ENCODE results near the gene DYNC2I2.

The DYNC2I2 gene

GRCh38 chr9:128636024-128636390, 20.6 kb downstream of the DYNC2I2 start:
- no peak for DNase-seq (ENCODE audit: low spot score)

GRCh38 chr9:128635266-128636023, 21.2 kb downstream of the DYNC2I2 start:
- DNase-seq (ENCODE audit: low spot score), result no peak

GRCh38 chr9:128634651-128635262, 21.9 kb downstream of the DYNC2I2 start:
- no peak for DNase-seq (ENCODE audit: low spot score)

DNA sequence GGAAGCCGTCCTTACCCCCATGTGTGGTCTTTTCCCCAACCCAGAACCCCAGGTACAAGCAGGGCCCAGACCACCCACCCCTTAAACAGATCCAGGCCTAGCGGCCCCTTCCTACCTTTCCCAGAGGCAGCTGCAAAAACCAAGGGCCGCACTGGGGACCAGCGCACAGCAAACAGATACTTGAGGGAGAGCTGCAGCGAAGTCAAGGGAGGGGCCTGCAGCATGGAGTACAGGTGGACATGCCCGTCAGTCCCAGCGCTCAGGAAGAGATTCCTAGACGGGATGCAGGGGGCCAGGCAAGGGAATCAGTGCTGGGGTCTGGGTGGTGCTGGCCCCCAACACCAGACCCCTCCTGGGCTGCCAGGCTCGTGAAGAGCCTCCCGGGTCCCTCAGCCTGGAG, 22.5 kb downstream of the DYNC2I2 start:
- DNase-seq (ENCODE audit: low spot score), result no peak

- no peak for DNase-seq (ENCODE audit: low spot score)
Observed at GRCh38 chr9:128633601-128634000, 23.0 kb downstream of the DYNC2I2 start.

- no peak for DNase-seq (ENCODE audit: low spot score)
Observed at GRCh38 chr9:128633057-128633456, 23.6 kb downstream of the DYNC2I2 start.

DNA sequence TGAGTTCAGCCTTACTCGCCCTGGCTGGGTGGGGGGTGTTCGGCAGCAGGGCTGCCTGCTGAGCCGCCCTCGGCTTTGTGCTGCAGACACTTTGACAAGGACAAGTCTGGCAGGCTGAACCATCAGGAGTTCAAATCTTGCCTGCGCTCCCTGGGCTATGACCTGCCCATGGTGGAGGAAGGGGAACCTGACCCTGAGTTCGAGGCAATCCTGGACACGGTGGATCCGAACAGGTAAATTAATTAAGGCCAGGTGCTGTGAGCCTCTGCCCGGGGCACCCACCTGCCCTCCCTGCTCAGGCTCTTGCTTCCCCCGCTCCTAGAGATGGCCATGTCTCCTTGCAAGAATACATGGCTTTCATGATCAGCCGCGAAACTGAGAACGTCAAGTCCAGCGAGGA, 24.2 kb downstream of the DYNC2I2 start:
- no peak for DNase-seq (ENCODE audit: low spot score)

DNA sequence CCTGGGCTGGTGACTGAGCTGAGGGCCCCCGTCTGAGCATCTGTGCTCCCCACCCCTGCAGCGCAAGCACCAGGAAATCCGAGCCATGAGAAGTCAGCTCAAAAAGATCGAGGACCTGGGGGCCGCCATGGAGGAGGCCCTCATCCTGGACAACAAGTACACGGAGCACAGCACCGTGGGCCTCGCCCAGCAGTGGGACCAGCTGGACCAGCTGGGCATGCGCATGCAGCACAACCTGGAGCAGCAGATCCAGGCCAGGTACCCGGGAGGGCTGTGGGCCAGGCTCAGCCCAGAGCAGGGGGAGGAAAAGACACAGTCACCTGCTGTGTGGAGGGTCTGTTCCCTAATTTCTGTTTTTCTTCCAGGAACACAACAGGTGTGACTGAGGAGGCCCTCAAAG, 24.6 kb downstream of the DYNC2I2 start:
- no peak for DNase-seq (ENCODE audit: low spot score)

GRCh38 chr9:128631636-128632035, 25.0 kb downstream of the DYNC2I2 start:
- no peak for DNase-seq (ENCODE audit: low spot score)

DNA sequence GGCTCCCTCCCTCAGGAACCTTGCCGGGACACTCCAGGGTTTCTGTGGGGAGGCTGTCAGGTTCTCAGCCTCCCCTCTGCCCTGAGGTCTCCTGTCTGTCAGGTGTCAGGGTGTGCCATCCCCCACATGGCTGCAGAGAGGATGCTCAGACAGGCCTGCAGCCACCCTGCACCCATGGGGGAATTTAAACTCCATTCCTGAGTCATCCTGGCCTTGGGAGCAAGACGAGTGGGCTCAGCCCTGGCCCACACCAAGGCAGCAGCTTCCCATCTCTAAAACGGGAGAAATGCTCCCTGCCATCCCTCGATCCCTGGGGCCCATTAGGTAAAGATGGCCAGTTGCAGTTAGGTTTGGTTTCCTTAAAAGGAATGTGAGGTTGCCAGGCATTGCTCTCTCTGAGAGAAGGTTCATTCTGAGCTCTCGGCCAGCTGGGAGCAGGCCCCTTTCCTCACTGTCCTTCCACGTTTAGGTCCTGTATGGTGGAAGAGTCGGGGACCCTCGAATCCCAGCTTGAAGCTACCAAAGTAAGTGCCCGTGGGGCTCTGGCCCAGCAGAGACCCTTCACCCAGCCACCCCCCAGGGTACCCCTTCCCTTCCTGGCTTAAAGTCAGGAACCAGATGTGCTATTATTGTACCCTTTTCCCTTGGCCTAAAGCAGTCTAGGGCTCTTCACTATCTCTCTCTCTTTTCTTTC, 26.6 kb downstream of the DYNC2I2 start:
- DNase-seq (ENCODE audit: low spot score), result no peak

DNA sequence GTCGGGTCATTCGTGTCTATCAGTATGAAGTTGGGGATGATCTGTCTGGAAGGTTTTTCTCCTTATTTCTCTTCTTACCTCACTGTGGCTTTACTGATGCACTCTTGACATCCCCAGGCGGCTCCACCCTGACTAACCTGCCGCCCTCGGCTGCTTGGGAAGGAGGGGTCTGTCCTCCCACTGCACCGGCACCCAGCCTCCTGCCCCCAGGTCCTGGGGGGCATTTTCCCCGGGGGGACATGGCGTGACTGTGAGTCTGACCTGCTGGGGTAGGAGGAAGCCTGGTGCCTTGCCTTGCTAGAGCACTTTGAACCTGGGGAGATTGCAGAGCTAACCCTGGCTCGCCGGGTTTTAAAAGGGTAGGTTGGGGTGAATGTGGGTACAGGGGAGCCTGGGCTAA, 27.5 kb downstream of the DYNC2I2 start:
- DNase-seq (ENCODE audit: low spot score), result no peak

DNA sequence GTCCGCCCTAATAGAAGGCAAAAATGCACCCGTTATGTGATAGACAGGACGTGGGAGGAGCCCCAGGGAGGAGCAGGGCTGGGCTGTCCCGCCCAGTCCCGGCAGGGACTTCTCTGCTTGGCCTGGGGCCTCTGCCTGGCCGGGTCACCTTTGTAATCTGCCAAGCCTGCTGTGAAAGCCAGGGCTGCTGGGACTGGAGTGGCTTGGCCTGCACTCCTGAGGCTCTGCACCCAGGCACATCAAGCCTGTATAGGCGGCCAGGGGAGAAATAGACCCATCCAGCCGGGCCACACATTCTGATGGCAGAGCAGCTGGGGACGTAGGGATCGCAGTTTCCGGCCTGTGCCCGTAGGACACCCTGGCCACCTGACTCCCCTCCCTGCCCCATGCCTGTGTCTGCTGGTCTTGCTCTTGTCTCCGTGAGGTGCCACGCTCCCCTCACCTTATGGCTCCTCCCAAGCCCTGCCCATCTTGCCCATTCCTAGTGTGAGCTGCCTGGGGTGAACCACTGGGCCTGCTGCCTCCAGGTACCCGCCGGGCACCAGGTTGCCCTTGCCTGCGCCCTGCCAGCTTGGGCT, 28.1 kb downstream of the DYNC2I2 start:
- DNase-seq (ENCODE audit: low spot score), result no peak

GRCh38 chr9:128627906-128628305, 28.7 kb downstream of the DYNC2I2 start:
- no peak for DNase-seq (ENCODE audit: low spot score)

DNA sequence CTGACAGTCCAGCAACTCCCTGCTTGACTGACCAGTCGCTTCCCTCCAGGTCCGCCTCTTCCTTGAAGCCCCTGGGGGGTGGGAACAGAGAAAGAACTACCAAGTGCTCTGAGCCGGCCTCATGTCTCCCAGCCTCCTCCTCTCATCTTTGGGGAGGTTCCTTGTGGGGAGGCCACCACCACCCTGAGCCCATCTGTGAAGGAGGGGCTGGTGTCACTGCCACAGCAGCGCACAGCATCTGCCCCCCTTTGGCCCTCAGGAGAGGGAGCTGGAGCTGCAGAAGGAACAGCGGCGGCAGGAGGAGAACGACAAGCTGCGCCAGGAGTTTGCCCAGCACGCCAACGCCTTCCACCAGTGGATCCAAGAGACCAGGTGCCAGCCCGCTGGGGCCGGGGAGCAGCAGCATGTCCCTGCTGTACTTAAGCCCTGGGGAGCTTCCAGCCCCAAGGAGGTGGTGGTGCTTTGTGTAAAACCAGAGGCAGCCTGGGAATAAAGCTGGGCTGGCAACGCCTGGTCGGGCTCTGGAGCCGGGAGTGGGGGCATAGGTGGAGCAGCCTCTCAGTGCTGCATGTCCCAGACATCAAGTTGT, 29.4 kb downstream of the DYNC2I2 start:
- DNase-seq (ENCODE audit: low spot score), result no peak

GRCh38 chr9:128626181-128626580, 30.5 kb downstream of the DYNC2I2 start:
- no peak for DNase-seq (ENCODE audit: low spot score)

GRCh38 chr9:128625391-128626146, 31.1 kb downstream of the DYNC2I2 start:
- no peak for DNase-seq (ENCODE audit: low spot score)

- DNase-seq (ENCODE audit: low spot score), result no peak
Observed at GRCh38 chr9:128624566-128624965, 32.1 kb downstream of the DYNC2I2 start.

DNA sequence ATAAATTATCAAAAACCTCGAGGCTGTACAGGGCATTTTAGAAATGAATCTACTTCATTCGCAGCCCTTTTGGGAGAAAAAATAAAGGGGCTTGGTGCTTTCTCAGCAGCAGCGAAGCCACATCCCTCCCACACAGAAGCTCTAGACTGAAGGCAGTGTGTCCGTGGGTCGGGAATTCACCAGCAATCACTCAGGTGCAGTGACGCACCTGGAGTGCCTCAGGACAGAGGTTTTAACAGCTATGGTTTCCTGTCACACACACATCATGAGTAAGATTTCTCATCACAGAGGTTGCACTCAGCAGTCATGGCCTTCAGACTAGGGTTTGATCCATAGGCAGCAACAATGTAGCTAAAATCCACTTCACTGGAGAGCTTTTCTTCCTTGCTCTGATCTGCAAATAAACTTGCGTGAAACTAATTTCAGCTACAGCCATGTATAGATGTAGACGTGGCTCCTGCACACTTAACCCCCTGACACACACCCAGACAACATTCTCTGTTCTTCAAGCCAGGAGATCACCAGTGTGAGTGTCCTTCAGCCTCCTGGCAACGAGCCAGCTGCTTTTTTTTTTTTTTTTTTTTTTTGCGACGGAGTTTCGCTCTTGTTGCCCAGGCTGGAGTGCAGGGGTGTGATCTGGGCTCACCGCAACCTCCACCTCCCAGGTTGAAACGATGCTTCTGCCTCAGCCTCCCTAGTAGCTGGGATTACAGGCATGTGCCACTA, 34.8 kb downstream of the DYNC2I2 start:
- DNase-seq (ENCODE audit: low spot score), result no peak

DNA sequence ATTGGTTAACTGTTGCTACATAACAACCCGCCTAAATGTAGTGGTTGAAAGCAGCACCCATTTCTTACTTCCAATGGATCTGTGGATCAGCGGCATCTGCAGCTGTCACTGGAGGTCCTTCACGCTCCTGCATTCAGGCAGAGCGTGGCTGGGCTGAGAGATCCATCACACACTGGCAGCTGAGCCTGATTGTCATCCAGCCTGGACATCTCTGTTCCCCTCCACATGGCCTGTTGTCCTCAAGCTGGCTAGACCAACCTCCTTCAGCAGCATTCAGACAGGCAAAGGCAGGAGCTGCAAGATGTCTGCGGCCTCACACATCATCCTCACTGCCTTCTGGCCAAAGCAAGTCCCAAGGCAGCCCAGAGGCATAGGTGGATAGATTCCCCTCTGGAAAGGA, 36.9 kb downstream of the DYNC2I2 start:
- DNase-seq (ENCODE audit: low spot score), result no peak

GRCh38 chr9:128619127-128619526, 37.5 kb downstream of the DYNC2I2 start:
- no peak for DNase-seq (ENCODE audit: low spot score)

DNA sequence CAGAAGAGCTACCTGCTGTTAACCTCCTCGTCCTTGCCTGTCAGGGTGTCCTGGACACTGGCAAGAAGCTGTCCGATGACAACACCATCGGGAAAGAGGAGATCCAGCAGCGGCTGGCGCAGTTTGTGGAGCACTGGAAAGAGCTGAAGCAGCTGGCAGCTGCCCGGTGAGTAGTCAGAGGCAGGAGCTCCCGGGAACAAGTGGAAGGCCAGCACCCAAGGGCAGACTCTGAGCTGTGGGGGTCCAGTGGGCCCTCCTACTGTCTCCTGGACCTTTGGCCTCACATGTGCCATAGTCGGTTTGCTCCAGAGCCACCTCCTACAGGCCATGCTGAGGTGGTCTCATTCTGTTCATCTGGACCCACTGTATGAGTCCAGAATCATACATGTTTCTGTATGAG, 38.7 kb downstream of the DYNC2I2 start:
- no peak for DNase-seq (ENCODE audit: low spot score)
